Occipital lobe (tissue), 2 donors: ENCODE measurements around the gene VIPR2. TPM values are rescaled to one million over a fixed set of nuclear protein-coding genes. Genes with fewer than 3 reads are reported as not detected.

Experiments used
- DNase-seq: peaks from one replicate; lab custom pipeline; 2025; lab: John Stamatoyannopoulos, UW
- total RNA-seq: library from RNA; depleted of rRNA; stranded (reverse); fragments of >200 nt; gene quantifications from one replicate; pipeline ENCODE4 v1.2.3, GENCODE V29; 2014

The VIPR2 gene
- total RNA-seq, 1 donor from 2014 or later, result 0.47 TPM

DNA sequence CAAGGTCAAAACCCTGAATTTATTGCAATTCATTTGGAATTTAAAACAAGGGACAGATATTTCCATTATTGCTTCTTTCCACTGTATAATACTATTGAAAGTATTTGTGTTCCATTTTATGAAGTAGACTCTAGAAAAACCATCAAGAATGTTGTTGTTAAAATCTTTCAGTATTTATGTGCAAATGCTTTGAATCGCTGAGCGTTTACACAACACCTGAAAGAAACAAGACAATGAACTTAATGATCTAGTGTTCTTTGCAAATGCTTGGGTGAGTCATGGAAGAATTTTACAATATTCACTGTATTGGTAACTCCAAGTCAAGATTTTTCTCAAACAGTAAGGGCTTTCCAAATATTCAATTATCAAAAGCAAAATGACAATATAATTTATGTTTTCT, 97.1 kb downstream of the VIPR2 start:
- DNase-seq, result no peak

DNA sequence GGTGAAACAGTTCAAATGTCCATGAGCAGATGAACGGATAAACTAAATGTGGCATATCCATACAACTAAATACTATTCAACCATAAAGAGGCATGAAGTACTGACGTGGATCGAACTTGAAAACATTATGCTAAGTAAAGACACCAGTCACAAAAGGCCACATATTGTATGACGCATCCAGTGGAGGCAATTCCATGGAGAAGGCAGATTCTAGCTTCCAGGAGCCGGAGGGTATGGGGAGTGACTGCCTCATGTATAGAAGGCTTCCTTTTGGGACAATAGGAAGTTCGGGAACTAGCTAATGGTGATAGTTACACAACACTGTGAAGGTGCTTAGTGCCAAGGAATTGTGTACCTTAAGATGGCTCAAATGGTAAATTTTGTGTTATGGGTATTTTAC, 98.4 kb downstream of the VIPR2 start:
- no peak for DNase-seq

DNA sequence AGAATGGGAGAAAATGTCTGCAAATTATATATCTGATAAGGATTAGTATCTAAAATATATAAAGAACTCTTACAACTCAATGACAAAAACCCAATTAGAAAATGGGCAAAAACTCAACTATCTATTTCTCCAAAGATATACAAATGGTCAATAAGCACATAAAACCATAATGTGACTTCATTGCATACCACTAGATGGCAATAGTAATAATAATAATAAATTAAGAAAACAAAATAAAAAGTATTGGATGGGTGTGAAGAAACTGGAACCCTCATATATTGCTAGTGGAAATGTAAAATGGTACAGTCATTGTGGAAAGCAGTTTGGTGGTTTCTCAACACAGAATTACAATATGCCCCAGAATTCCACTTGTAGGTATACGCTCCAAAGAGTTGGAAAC, 98.8 kb downstream of the VIPR2 start:
- DNase-seq, result no peak

DNA sequence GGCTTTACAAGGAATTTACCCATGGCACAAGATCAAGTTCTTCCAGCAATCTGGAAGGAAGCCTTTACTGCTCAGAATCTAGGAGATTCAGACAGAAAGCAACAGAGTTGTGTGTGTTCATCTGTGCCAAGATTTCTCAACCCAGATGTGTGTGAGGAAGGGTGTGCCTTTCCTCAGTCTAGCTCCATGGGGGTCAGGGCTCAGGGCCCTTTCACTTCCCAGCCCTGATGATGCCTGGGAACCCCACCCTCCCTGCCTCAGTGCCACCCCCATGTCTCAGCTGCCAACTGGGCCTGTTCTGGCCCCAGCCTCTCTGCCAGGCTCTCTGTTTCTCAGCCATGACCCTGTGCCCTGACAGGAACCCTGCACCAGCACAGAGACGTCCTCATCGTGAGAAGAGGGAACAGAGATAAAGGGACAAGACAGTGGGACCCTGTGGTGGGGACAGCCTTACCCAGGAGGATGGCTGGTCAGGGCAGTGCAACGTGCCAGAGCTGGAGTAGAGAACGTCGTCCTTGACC, 102.0 kb downstream of the VIPR2 start:
- DNase-seq, result no peak

DNA sequence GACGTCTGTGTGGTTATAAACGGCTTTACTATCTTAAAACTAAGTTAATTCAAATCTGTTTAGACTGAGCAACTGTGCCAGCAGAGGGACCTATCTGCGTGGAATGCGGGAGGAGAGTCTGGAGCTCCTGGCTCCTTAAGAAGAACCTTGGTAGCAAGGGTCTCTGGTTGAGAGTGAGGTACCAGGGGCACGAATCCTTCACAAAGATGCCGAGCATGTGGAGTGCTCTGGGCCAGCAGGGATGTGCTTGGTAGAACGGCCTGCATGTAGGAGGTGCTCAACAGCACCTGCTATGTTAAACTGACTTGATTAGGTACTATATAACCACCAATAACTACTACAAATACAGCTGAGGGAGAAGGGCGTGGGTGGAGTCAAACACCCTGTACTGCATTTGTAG, 102.6 kb downstream of the VIPR2 start:
- no peak for DNase-seq

DNA sequence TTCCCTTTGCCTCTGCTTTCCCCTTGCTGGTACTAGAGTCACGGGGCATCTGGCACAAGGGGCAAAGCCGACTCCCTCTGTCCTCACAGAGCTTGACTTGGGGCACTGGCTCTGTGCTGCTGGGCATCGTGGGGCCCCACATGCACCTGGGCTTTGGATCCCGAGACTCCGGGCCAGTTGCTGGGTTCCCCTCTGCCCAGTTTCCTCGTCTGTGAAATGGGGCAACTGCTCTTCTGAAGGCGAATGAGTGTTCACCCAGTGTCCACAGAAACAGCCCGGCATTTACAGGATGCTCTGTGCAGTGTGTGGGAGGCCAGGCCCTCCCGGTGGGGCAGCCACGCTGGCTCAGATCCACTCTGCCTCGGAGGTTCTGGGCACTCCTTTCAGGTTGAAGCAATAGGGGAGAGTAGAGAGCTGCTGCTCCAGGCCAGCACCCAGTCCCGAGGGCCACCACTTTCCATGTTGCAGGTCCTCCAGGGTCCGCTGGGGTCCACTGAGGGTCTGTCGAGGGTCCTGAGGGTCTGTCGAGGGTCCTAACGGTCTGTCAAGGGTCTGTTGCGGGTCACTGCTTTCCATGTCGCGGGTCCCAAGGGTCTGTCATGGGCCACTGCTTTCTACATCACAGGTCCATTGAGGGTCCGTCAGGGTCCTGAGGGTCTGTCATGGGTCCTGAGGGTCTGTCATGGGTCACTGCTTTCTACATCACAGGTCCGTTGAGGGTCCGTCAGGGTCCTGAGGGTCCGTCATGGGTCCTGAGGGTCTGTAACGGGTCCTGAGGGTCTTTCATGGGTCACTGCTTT, 103.6 kb downstream of the VIPR2 start:
- DNase-seq, result no peak

DNA sequence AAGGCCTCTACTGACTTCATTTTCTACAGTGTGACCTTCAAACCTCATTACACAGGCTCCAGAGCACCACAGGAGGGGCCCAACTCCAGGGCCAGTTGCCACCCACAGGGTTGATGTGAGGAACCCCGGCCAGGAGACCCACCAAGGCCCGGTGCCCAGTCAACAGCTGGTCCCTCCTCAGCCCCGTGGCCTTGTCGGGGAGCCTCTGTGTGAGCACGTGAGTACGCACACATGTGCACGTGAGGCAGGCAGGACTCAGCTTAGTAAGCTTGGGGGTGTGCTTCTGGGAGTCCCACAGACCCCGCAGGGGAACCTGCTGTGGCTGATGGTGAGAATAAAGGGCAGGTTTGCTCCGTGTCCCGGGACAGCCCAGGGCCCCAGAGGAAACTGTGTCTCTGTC, 104.5 kb downstream of the VIPR2 start:
- no peak for DNase-seq

DNA sequence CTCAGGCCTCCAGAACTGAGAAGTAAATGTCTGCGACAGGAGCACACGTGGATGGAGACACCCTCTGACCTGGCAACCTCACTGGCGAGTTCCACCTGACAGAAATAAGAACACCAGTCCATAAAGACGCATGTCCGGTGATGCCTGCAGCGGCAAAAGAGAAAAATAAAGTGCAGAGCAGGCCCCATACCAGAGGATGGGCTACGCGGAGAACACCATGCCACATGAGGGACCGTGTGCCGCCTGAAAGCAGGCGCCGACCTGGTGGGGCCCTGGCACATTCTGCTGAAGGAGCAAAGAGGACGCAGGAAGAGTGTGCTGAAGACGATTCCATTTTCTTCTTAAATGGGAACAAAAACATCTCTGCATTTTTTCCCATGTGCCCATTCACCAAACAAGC, 105.0 kb downstream of the VIPR2 start:
- DNase-seq, result no peak

DNA sequence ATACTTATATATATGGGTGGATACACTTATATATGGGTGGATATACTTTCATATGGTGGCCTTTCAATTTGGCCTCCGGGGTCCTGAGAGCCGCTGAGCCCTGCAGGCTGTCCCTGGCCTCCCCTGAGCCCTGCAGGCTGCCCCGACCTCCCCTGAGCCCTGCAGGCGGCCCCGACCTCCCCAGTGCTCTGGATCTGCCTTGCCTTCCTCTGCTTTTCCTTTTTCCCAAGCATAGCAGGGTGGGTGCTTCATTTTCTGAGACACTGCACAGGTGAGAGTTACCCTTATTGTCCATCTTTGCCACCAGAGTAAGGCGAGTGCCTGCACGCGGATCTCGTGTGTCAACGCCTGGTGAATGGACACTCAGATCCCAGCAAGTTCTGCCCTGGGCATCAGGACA, 106.6 kb downstream of the VIPR2 start:
- DNase-seq, result no peak

DNA sequence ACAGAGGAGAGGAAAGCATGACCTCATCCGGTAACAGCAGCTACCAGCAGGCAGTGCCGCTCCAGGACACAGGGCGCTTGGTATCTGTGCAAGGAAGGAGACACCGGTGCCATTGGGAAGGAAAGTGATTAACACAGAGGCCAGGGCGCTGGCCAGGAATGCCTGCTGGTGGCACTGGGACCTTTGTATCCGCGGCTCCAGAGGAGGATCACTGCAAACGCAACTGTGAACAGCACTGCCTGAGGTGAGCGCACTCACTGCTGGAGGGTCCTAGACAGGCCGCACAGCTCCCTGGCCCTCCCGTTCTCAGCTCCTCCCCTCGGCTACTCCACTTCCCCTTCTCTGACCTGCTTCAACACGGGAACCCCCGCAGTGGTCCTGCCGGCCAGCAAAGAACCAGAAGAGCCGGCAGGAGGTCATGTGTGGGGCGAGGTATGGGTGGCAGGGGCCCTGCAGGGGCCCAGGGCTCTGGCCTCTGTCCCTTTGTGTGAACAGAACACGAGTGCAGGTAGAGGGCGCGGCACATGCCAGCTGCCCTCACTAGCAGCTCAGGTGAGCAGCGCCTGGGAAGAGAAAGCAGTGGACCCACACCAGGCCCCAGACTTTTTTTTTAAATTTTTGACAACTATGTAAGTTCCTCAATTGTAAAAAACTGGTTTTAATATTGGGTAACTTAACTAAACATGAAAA, 107.6 kb downstream of the VIPR2 start:
- no peak for DNase-seq

DNA sequence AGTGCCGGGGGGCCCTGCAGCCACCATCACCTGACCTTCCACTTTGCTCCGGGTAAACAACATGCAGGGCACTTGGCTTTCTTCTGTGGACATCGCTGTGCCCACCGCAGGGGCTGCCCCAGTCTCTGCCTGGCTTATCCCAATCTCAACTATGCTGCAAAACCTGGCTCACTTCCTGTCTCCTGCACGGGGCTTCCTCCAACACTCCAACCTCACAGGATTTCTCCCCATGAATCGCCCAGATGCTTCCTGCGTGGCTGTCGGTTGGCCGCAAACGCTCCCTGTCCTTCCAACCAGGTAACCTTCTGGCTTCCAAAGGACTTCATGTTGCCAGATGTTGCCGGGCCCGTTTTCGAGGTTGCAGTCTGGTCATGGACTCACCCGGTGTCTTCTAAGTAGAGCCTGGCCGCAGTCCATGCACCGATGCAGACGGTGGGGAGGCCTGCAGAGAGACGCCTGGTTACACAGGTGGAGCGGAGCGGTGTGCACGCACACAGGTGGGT, 109.0 kb downstream of the VIPR2 start:
- no peak for DNase-seq

DNA sequence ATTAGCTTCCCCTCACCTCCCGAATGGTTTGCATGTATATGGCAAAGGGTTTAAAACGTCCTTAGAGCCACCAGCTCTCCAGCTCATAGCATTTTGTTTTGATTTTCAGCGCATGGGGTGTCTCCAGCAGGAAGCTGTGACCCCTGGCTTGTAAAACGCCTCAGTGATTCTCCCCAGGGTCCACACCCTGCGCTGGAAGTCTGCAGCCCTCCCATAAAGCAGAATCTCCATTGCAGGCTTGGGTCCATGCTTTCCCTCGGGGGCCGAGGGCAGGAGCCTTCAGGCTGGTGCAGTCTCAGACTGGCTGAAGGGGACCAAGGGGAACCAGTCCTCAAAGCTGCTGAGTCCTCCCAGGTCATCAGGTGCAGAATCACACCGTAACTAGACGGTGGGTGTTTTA, 109.7 kb downstream of the VIPR2 start:
- no peak for DNase-seq

DNA sequence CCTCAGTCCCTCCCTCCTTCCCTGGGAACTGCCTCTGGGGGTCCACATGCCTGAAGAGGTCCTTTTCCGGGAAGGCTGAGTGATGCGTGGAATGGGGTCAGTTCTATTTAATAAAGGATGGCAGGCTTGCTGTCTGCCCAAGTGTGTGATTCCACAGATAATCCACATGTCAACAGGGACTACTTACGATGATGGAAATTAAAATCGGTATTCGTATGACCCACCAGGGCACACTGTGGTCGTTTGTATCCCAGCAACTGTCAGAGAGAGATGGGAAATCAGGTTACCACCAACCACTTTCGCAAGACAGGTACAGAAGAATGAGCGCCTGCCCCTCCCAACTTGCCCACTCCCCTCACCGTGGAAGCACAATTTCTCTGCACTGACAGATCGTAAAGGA, 110.3 kb downstream of the VIPR2 start:
- DNase-seq, result no peak

DNA sequence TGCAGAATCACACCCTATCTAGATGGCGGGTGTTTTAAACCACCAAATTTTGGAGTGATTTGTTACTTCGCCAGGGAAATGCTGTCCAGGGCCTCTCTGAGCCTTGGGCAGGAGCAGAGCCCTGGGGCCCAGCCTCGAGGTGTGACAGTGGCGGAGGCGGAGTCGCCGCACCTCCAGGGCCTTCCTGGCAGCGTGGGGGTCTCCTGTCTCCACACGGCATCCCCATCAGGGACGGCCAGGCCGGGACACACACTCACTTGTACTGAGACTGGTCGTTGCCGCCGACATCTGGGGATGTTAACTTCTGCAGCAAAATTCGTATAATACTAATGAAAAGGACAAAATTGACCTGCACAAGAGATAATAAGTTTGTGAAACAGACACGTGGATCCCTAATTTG, 110.7 kb downstream of the VIPR2 start:
- no peak for DNase-seq

DNA sequence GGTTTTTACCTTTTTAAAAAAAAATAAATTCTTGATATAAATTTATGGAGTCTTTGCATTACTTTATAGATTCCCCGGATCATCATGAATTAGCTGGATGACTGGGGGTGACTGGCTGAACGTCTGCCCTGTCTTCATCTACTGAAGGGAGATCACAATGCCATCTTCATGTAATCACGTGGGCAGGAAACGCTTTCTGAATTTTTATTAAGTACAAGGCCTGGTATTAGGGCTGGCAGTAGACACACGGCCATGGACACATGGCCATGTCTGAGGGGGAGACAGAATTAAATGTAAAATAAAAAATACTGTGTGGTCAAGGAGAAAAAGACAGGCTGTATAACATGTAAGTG, 111.2 kb downstream of the VIPR2 start:
- DNase-seq, result no peak

DNA sequence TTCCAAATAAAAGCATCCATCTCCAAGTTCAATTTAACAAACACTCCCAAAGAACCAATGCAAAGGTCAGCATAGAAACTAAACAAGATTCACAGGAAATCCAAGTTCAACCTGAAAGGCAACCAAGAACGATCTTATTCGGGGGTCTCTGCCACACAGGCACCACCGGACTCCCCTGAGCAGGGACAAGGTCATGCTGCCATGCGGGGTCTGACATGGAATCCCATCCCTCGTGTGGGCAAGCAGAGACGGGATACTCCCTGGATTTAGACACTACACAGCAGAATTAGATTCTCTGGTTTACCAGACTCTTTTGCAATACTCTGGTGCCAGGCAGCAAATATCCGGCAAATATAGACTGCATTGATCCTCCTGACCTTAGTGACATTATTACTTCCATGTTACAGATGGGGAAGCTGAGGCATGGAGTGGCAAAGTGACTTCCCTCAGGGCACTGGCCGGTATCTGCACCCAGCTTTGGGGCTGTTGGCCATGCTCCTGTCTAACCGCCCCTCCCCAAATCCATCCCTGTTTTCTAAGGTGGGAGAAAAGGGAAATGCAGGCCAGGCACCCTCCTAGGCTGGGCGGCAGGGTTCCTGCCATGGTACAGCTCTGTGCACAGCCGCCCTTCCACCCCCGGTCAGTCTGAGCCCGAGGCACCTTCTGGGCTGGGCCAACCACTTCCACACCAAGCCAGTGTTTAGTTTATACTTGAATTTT, 111.8 kb downstream of the VIPR2 start:
- no peak for DNase-seq

DNA sequence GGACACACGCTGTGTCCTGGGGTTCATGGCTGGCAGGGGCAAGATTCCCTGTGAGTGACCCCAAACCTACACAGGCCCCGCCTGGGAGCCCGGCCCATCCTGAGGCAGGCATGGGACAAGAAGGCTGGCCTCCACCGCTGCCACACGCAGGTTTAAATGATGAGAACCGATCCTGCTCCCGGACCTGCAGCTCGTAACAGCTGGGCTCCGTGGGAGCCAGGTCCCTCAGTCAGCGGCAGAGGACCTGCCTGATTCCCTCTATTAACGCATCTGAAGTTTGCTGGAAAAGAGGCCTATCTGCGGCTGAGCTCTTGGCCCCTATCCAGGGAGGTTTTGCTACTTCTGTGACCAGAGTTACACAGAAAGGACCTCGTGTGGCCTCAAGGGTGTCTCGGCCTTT, 112.3 kb downstream of the VIPR2 start:
- no peak for DNase-seq

DNA sequence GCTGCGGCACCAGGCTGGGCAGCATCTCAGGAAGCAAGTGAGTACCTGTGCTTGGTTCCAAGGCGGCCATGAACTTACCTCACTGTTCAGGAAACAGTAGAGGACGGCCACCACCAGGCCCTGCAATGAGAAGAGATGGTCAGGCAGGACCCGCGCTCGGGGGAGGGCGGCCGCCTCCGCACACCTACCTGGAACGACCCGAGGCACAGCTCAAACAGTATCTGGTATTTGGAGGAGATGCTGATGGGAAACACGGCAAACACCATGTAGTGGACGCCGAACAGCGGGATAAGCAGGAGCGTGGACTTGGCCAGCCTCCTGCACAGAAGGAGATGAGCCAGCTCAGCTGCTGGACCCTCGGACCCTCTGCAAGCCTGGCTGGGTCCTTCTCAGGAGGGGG, 112.9 kb downstream of the VIPR2 start:
- DNase-seq, result no peak

DNA sequence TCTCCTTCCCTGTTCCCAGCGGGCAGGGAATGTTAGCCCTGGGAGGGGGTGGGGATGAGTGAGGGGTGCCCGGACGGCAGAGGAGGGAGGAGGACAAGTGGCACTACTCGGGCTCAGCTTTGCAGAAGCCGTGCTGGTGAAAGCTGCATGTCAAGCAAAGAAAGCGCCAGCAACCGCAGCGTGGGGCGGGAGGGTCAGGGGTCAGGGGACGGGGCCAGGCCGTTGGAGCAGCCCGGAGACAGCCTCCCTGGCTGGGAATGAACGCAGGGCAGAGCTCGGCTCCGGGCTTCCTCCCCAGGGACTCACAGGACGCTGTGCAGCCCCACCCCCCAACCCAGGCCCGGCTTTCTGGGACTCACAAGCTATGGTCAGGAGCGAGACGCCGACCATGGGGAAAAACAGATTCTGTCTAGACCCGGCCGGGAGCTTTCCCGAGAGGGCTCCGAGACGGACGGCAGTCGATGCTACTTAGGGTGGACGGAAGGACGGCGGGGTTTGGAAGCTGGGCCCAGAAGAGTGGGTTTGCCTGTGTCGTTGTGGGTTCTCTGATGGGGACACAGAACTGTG, 113.4 kb downstream of the VIPR2 start:
- DNase-seq, result no peak

DNA sequence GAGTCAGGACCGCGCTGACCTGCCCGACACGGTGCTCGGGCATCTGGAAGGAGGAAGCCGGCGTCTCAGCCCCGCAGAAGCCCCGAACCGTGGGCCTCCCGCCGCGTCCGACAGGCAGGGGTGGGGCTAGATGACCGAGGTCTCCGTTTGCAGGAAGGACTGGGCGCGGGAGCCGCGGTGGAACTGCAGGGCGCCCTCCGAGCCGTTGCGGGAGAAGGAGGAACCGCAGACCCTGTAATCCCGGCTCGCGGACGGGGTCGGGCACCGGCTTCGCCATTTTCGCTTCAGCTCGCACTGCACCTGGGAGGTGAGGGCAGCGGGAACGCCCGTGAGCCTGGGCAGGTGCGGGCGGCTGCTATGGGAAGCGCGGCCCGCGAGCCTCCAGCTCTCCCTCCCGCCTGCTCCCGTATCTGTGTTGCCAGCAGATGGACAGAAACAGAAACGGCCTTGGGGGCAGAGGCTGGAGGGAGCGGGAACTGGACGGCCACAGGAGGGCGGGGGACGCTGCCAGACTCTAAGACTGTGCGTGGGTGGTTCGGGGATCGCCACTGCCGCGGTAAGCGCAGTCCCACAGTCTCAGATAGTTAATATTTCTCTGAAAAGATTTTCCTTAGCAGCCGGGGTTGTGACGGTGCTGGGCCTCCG, 114.1 kb downstream of the VIPR2 start:
- no peak for DNase-seq
